Prostate gland (tissue), 2 donors: Measurements from ENCODE around the gene TMEM178B. TPM values are rescaled to one million over a fixed set of nuclear protein-coding genes. Genes with fewer than 3 reads are reported as not detected.

Experiments
- DNase-seq: peaks from one replicate; pipeline ENCODE4 v3.0.0-alpha.2; 2019; ENCODE audit warnings: low spot score
- H3K27ac ChIP-seq, 2 donors: fragments of 200-600 bp; sonication (generic); 2 replicates each; pipeline ENCODE4 v1.5.1; 2017 to 2019
- H3K27me3 ChIP-seq: fragments of 200-600 bp; sonication (generic); replicated peaks from 2 replicates; pipeline ENCODE4 v1.5.1; 2019; ENCODE audit not compliant: insufficient read depth
- H3K36me3 ChIP-seq, 2 donors: fragments of 200-600 bp; sonication (generic); 1 replicate in 1 of 2; 2 replicates in 1 of 2; pipeline versions ENCODE4 v1.5.1 to v1.8.1; 2017 to 2019
- H3K4me1 ChIP-seq: fragments of 200-600 bp; sonication (generic); replicated peaks from 2 replicates; pipeline ENCODE4 v1.5.1; 2019
- H3K4me3 ChIP-seq, 2 donors: fragments of 200-600 bp; sonication (generic); 2 replicates each; pipeline ENCODE4 v1.5.1; 2017 to 2019
- H3K9me3 ChIP-seq: fragments of 200-600 bp; sonication (generic); 2 replicates; pipeline ENCODE4 v1.5.1; 2017
- CTCF ChIP-seq, 4 experiments: fragments of 200-600 bp in 2 of 4; fragments of 450-650 bp in 2 of 4; sonication (generic) in 2 of 4; IDR thresholded peaks; 1 replicate in 3 of 4; 2 replicates in 1 of 4; pipeline ENCODE4 v1.5.1; 2016 to 2019; ENCODE audit warnings: antibody characterized with exemption in 4 of 4, mild to moderate bottlenecking in 2 of 4, moderate library complexity in 2 of 4
- POLR2A ChIP-seq: fragments of 450-650 bp; IDR thresholded peaks from one replicate; pipeline ENCODE4 v1.6.1; 2016; ENCODE audit warnings: antibody characterized with exemption, mild to moderate bottlenecking
- POLR2AphosphoS5 ChIP-seq: sonication (generic); formaldehyde crosslinking; IDR thresholded peaks from one replicate; pipeline ENCODE4 v1.6.1; 2017; ENCODE audit warnings: antibody characterized with exemption
- WGBS: methylation state at CpG from one replicate; pipeline ENCODE4 v1.1.5; 2018; 5-methylcytosine and 5-hydroxymethylcytosine counted together
- intact Hi-C: fragments of 100-400 bp; cut with DNase I; formaldehyde crosslinking; loops from one replicate; pipeline ENCODE4 v1.14.2; 2022
- small RNA-seq, 2 donors: library from RNA; depleted of rRNA; stranded (forward); fragments of <200 nt; gene quantifications; one replicate each; pipeline ENCODE3, GENCODE V24; 2016
- total RNA-seq, 2 donors: library from RNA; depleted of rRNA; stranded (reverse); fragments of >200 nt; gene quantifications; one replicate each; pipeline ENCODE4 v1.1.0, GENCODE V29; 2016

Gene TMEM178B
- total RNA-seq, 2 donors from 2014 or later: 3.4 to 5.2 TPM

DNA sequence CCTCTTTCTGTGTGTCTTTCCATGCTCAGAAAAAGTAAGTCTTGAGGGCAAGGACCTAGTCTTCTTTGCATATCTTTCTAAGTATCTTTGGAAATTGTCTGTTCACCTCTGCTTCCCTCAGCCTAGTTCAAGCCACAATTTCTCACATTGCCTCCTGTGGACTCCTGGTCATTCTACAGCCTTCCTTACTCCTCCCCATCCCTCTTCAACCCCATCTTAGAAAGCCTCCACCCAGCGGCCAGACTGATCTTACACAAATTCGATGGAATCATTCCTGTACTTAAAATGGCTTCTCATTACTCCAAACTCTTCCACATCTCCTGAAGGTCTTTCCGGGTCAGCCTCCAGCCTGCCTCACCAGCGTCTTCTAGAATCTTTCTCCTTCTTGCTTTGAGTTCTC lies 453.2 kb downstream of the TMEM178B start:
- Histone ChIP-seq H3K4me1 (no peaks in the 10 kb centered on the region), H3K9me3 (no peaks in the 10 kb centered on the region), H3K27me3 (no peaks in the 10 kb centered on the region), H3K4me3 (no peak overlapping the region), H3K36me3 (no peaks in the 10 kb centered on the region), H3K27ac (no peak overlapping the region)
- TF ChIP-seq POLR2A: no peak
- TF ChIP-seq POLR2AphosphoS5: no peak
- no peak for TF ChIP-seq CTCF (IDR thresholded peaks at IDR 0.05)
- DNase-seq: no peak
- WGBS: 95% methylated on average over 4 of the region's 4 CpGs
- intact Hi-C loops: no loop called here

- H3K9me3 ChIP-seq: no peaks in the 10 kb centered on the region
- H3K27me3 ChIP-seq: no peaks in the 10 kb centered on the region
- H3K36me3 ChIP-seq: no peaks in the 10 kb centered on the region
- TF ChIP-seq POLR2A (no peak), POLR2AphosphoS5 (no peak), CTCF (IDR thresholded peaks at IDR 0.05) (no peak)
- no peak for DNase-seq
- intact Hi-C loops: no loop called here
- H3K27ac ChIP-seq: no peak overlapping the region
- H3K4me3 ChIP-seq: no peak overlapping the region
- 97% methylated on average over 3 of the region's 3 CpGs for WGBS
- no peaks in the 10 kb centered on the region for H3K4me1 ChIP-seq
Measured at GRCh38 chr7:141528399-141528798, 454.5 kb downstream of the TMEM178B start.

Small RNAs within 50 kb of the gene (small RNA-seq; reads per million reads assigned to genes)
- gene AC006362.1: 0 reads per million in 2 donors
- gene RNU4-74P: 0 reads per million in 2 donors

Other genes with a start within 250 kb of the TMEM178B start
- 10 to 100 TPM; 30.8 to 52.9 TPM for gene BRAF, start 149.1 kb upstream of the TMEM178B start, total RNA-seq
- gene MRPS33, start 59.1 kb upstream of the TMEM178B start, total RNA-seq: 10 to 100 TPM; 30.0 to 43.0 TPM